Colonic mucosa (tissue), 4 donors: ENCODE measurements around the gene FOXJ1. TPM values are rescaled to one million over a fixed set of nuclear protein-coding genes. Genes with fewer than 3 reads are reported as not detected.
A peak's percentile ranks its signal among the peaks of the same experiment; 100 is the strongest.

Experiments used
- DNase-seq: peaks from one replicate; pipeline ENCODE4 v3.0.0-alpha.2; 2020
- H3K27ac ChIP-seq: fragments of 200-600 bp; one replicate; pipeline ENCODE4 v1.8.0; 2021
- H3K27me3 ChIP-seq: fragments of 200-600 bp; one replicate; pipeline ENCODE4 v1.8.0; 2021
- H3K36me3 ChIP-seq: fragments of 200-600 bp; one replicate; pipeline ENCODE4 v1.8.0; 2021
- H3K4me1 ChIP-seq: fragments of 200-600 bp; one replicate; pipeline ENCODE4 v1.8.0; 2021; ENCODE audit warnings: mild to moderate bottlenecking
- H3K4me3 ChIP-seq: fragments of 200-600 bp; one replicate; pipeline ENCODE4 v1.8.0; 2021
- H3K9ac ChIP-seq, 2 donors: one replicate each; pipeline ENCODE4 v1.7.0; 2013; ENCODE audit warnings: control low read depth in 2 of 2, low read depth in 2 of 2, low read length in 2 of 2
- H3K9me3 ChIP-seq: fragments of 200-600 bp; one replicate; pipeline ENCODE4 v1.8.0; 2021
- intact Hi-C: fragments of 100-400 bp; cut with DNase I; formaldehyde crosslinking; loops from one replicate; pipeline ENCODE4 v1.14.1; 2022
- total RNA-seq, 2 donors: library from RNA; stranded (reverse); fragmentation: NEBNext Ultra II Directional in 1 of 2; extraction: Animal tissue kit (Norgen Biotek cat#: 25700) in 1 of 2; gene quantifications; one replicate each; pipeline ENCODE4 v1.2.1, GENCODE V29; 2021
- TF ChIP-seq, protein P1 (sequence below): fragments of 200-600 bp; IDR thresholded peaks from one replicate; pipeline ENCODE4 v1.8.0; 2022; ENCODE audit warnings: antibody characterized with exemption, mild to moderate bottlenecking
- donor health status: healthy.
- donor health status: DM: no; HTN: no; CAD: no.
- donor health status: DM: no; HTN: no; CAD: no.

Gene FOXJ1
- total RNA-seq, 2 donors from 2014 or later: 1.4 to 2.5 TPM

DNA sequence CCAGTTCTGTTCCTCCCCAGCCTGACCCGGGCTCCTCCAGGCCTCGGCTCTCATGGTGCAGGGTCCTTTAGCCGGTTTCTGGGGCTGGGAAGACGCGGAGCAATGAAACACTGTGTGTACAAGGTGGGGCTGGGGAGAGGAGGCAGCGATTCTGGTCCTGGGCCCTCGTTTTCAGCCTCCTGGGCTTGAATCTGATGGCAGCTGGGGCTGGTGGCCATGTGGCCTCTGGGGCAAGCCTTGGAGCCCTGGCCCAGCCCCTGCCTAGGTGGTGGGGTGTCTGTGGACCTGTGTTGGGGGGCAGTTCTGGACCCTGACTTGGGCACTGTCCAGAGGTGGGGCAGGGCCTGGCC lies 4.1 kb downstream of the FOXJ1 start:
- H3K4me1 ChIP-seq: peaks cover 15% of the 10 kb centered on the region
- H3K27me3 ChIP-seq: peaks cover 27% of the 10 kb centered on the region
- intact Hi-C loops: no loop called here

DNA sequence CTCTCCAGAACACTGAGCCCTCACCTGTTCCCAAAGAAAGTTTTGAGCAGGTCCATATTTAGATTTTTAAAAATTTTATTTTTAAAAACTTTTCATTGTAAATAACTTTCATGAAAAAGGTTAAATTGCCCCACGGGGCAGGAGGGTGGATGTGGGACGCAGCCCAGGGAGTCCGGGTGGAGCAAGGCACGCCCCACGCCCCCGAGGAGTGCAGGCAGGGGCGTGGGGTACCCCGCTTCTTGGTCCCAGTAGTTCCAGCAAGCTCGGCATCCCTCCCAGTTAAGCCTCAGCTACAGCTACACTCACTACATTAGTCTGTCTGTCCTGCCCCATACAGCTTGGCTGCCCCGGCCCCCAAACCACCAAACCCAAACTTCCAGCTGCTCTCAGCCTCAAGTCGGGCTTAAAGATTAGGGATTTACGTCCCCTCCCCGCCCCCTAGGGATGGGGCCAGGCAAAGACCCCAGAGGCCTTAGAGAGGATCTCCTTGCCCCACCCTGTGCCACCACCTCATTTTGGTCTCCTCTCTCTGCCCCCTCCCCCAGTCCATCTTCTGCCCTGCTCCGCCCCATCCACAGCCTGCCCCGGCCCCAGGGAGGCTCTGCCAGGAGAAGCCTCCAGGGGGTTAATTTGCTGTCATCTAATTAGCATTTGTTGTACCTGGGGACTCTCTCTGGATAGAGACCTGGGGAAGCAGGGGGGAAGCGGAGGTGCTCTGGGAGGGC lies 4.6 kb downstream of the FOXJ1 start:
- no peak overlapping the region for H3K4me3 ChIP-seq
- DNase-seq: no peak
- TF ChIP-seq, protein P1, sequence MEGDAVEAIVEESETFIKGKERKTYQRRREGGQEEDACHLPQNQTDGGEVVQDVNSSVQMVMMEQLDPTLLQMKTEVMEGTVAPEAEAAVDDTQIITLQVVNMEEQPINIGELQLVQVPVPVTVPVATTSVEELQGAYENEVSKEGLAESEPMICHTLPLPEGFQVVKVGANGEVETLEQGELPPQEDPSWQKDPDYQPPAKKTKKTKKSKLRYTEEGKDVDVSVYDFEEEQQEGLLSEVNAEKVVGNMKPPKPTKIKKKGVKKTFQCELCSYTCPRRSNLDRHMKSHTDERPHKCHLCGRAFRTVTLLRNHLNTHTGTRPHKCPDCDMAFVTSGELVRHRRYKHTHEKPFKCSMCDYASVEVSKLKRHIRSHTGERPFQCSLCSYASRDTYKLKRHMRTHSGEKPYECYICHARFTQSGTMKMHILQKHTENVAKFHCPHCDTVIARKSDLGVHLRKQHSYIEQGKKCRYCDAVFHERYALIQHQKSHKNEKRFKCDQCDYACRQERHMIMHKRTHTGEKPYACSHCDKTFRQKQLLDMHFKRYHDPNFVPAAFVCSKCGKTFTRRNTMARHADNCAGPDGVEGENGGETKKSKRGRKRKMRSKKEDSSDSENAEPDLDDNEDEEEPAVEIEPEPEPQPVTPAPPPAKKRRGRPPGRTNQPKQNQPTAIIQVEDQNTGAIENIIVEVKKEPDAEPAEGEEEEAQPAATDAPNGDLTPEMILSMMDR: no peak
- H3K4me1 ChIP-seq: peaks cover 13% of the 10 kb centered on the region
- H3K9me3 ChIP-seq: no peaks in the 10 kb centered on the region
- intact Hi-C loops: no loop called here
- no peak overlapping the region for H3K9ac ChIP-seq
- no peaks in the 10 kb centered on the region for H3K36me3 ChIP-seq
- peaks cover 27% of the 10 kb centered on the region for H3K27me3 ChIP-seq
- H3K27ac ChIP-seq: no peak overlapping the region

More for the DNA sequence above, 4.1 kb downstream of the FOXJ1 start:
- Histone ChIP-seq H3K36me3 (no peaks in the 10 kb centered on the region), H3K9me3 (no peaks in the 10 kb centered on the region), H3K9ac (no peak overlapping the region), H3K27ac (no peak overlapping the region), H3K4me3 (no peak overlapping the region)
- no peak for DNase-seq
- TF ChIP-seq, protein P1: no peak

DNA sequence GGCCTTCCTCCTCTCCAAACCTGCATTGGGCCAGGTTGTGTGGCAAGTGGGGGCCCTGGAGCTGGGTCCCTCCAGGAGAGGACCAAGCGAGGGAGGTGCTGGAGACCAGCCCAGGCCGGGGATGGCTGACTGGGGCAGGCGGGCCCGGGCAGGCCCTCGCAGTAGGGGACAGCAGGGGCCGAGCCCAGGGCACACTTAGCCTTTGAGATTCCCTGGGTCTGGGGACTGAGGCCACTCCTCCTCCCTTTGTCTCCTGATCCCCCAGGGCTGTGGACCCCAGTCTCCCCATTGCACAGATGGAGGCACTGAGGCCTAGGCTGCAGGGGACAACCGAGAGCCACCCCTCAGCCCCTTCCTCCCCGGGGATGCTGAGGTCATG lies 5.2 kb downstream of the FOXJ1 start:
- intact Hi-C loops: no loop called here
- Histone ChIP-seq H3K4me1 (peaks cover 9% of the 10 kb centered on the region), H3K36me3 (no peaks in the 10 kb centered on the region), H3K9ac (no peak overlapping the region), H3K27me3 (peaks cover 27% of the 10 kb centered on the region), H3K27ac (no peak overlapping the region), H3K9me3 (no peaks in the 10 kb centered on the region), H3K4me3 (no peak overlapping the region)
- no peak for DNase-seq
- TF ChIP-seq, protein P1: no peak

DNA sequence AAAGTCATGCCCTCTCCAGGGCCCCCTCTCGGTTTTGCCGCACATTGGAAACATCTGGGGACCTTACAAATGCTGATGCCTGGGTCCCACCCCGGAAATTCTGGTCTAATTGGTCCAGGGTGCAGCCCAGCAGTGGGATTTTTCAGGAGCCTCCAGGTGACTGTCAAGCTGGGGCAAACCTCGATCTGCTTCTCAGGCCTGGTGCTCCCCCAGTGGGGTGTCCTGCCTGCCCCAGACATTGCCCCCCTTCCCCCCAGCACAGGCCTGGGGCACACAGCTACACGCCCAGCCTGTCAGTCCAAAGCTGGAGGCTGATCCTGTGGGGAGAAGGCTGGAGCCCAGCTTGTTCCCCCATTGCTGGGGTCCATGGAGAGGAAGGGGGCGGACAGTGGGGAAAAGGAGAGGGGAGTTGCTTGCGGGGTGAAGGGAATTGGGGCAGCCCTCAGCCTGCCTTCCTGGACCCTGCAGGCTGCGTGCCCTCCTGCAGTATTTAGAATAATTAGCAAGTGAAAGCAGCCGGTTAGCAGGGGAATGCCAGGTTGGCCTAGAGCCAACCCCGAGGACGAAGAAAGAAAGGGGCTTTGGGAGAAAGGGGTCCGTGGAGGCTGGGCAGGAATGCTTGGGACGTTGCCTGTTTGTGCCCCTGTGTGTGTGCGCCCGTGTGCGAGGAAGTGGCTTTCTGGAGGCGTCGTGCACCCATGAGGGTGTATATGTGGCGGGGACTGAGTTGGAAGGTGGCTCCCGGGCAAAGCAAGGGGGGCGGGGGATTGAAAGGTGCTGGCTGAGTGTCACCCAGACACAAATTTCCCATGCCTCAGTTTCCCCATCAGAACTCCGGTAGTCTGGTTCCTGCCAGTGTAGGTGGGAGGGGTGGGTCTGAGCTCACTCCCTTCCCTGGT lies 5.9 kb downstream of the FOXJ1 start:
- Histone ChIP-seq H3K36me3 (no peaks in the 10 kb centered on the region), H3K4me1 (peaks cover 4% of the 10 kb centered on the region), H3K9ac (no peak overlapping the region), H3K27ac (no peak overlapping the region), H3K27me3 (peaks cover 22% of the 10 kb centered on the region), H3K9me3 (no peaks in the 10 kb centered on the region), H3K4me3 (no peak overlapping the region)
- intact Hi-C loops: no loop called here
- no peak for DNase-seq
- TF ChIP-seq, protein P1: no peak

DNA sequence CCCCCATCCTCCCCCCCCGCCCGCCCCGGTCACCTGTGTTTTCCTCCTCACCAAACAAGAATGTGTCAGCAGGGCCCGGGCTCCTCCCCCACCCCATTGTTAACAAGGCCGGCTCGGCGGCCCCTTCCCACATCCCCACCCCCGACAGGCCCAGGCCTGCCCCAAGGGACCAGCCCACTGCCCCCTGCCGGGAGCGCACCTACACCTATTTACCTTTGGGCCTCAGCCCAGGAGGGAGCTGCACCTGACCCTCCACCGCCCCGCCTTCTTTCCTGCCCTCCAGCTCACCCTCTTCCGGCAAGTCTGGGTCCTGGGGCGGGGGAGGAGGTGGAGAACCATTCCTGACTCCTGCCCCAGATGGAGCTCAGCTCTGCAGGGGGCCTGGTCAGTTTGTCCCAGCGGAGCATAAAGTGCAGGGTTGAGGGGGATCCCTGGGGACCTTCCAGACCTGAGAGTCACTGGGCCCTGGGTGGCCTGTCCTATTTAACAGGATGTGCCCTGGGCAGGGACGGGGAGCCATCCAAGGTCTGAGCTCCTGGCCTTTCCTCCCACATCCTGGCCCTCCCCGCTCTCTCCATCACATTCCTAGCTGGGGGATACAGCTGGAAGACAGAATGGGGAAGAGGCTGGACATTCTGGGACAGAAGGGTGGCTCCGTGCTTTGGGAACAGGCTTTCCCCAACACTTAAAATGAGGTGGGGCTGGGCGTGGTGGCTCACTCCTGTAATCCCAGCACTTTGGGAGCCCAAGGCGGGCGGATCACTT lies 8.3 kb downstream of the FOXJ1 start:
- Histone ChIP-seq H3K27me3 (peaks cover 9% of the 10 kb centered on the region), H3K4me3 (no peak overlapping the region), H3K36me3 (no peaks in the 10 kb centered on the region), H3K9me3 (no peaks in the 10 kb centered on the region), H3K9ac (no peak overlapping the region), H3K27ac (no peak overlapping the region), H3K4me1 (no peaks in the 10 kb centered on the region)
- DNase-seq: peak; percentile 71
- TF ChIP-seq, protein P1: no peak
- intact Hi-C loops: no loop called here
